PC-9 (cell line): ENCODE data around the gene PITPNB.

ENCODE experiments used
- CTCF ChIP-seq: fragments of 200-600 bp; sonication (generic); conservative IDR thresholded peaks from 2 replicates; pipeline ENCODE4 v1.6.1; 2017; ENCODE audit warnings: mixed run types, antibody characterized with exemption, mild to moderate bottlenecking, moderate library complexity
- EZH2 ChIP-seq: fragments of 200-600 bp; sonication (generic); IDR thresholded peaks from 2 replicates; pipeline ENCODE4 v1.8.0; 2017; ENCODE audit warnings: antibody characterized with exemption, low read depth

- TF ChIP-seq CTCF (no peak), EZH2 (no peak)
These were observed 66.9 kb downstream of the PITPNB start for GRCh38 chr22:27851974-27852746.
